Gastroesophageal sphincter (tissue), 4 donors: ENCODE data around the gene SP7. TPM values are rescaled to one million over a fixed set of nuclear protein-coding genes. Genes with fewer than 3 reads are reported as not detected.
"Not testable (repeated sequence)": the region's sequence is repeated elsewhere in the genome, so short reads cannot be mapped to it uniquely, and the experiment has no call there.

Source experiments
- ATAC-seq: fragments of 150-250 bp; one replicate; pipeline ENCODE4 v1.9.1; 2016; ENCODE audit warnings: mild to moderate bottlenecking, moderate library complexity
- H3K27ac ChIP-seq, 4 donors: fragments of 200-600 bp; sonication (generic) in 3 of 4; 1 replicate in 3 of 4; 2 replicates in 1 of 4; pipeline ENCODE4 v1.5.1; 2016 to 2019
- H3K27me3 ChIP-seq: fragments of 200-600 bp; sonication (generic); one replicate; pipeline ENCODE4 v1.5.1; 2019
- H3K36me3 ChIP-seq, 2 donors: fragments of 200-600 bp; sonication (generic); one replicate each; pipeline ENCODE4 v1.5.1; 2019; ENCODE audit warnings: control low read depth in 1 of 2
- H3K4me1 ChIP-seq, 3 donors: fragments of 200-600 bp; sonication (generic); 1 replicate in 2 of 3; 2 replicates in 1 of 3; pipeline ENCODE4 v1.5.1; 2016 to 2019; ENCODE audit warnings: control low read depth in 2 of 3
- H3K4me3 ChIP-seq, 2 donors: fragments of 200-600 bp; sonication (generic); one replicate each; pipeline ENCODE4 v1.5.1; 2019; ENCODE audit warnings: mild to moderate bottlenecking in 1 of 2, moderate library complexity in 1 of 2
- H3K9me3 ChIP-seq, 3 donors: fragments of 200-600 bp; sonication (generic); one replicate each; pipeline ENCODE4 v1.5.1; 2017 to 2019; ENCODE audit warnings: control low read depth in 2 of 3
- EP300 ChIP-seq: sonication (generic); formaldehyde crosslinking; IDR thresholded peaks from one replicate; pipeline ENCODE4 v1.6.1; 2017; ENCODE audit warnings: antibody characterized with exemption, mild to moderate bottlenecking
- POLR2A ChIP-seq, 2 donors: fragments of 450-650 bp; IDR thresholded peaks; one replicate each; pipeline ENCODE4 v1.6.1; 2017; ENCODE audit warnings: antibody characterized with exemption in 2 of 2, mild to moderate bottlenecking in 2 of 2, moderate library complexity in 1 of 2
- POLR2AphosphoS5 ChIP-seq: sonication (generic); formaldehyde crosslinking; IDR thresholded peaks from one replicate; pipeline ENCODE4 v1.6.1; 2017; ENCODE audit warnings: antibody characterized with exemption
- WGBS, 2 donors: methylation state at CpG; one replicate each; pipeline ENCODE4 v1.1.5; 2018; ENCODE audit warnings: low coverage in 1 of 2; 5-methylcytosine and 5-hydroxymethylcytosine counted together
- total RNA-seq, 4 donors: library from RNA; depleted of rRNA; stranded (reverse); fragments of >200 nt; gene quantifications; one replicate each; pipeline ENCODE4 v1.1.0, GENCODE V29; 2016
- TF ChIP-seq, protein P1 (sequence below), 4 experiments: fragments of 200-600 bp in 2 of 4; fragments of 450-650 bp in 2 of 4; sonication (generic) in 1 of 4; IDR thresholded peaks; one replicate each; pipeline ENCODE4 v1.5.1; 2017 to 2019; ENCODE audit warnings: antibody characterized with exemption in 4 of 4, mild to moderate bottlenecking in 2 of 4, moderate library complexity in 2 of 4

SP7 gene
- total RNA-seq, 4 donors from 2014 or later = not detected

DNA sequence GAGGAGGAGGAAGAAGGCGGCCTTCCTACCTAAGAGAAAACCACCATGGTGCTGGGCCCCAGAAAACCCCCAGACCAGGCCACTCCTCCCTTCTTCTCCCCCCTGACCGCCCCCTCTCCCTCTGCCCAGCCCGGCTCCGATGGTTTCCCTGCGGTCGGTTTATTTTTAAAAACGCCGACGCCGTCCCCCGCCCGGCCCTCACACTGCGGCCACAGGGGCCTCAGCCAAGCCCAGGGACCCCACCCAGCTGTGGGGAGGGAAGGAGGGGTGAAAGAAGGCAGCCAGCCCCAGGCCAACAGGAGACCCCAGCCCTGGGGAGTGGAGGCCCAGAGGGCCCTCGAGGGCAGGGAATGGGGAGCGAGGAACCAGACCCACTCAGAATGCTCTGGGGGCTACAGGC, 3.4 kb downstream of the SP7 start:
- ATAC-seq = no peak
- no peak overlapping the region for H3K27ac ChIP-seq
- no peak overlapping the region for H3K4me3 ChIP-seq
- H3K4me1 ChIP-seq = no peaks in the 10 kb centered on the region
- 75% methylated on average over 3 of the region's 15 CpGs; no CpG with 5 or more reads in 1 of the 2 donors for WGBS, 2 donors
- H3K9me3 ChIP-seq = no peaks in the 10 kb centered on the region
- H3K36me3 ChIP-seq = no peaks in the 10 kb centered on the region
- H3K27me3 ChIP-seq = peaks cover 85% of the 10 kb centered on the region
- TF ChIP-seq POLR2AphosphoS5 (no peak), POLR2A (IDR thresholded peaks at IDR 0.05) (no peak), EP300 (no peak)
- TF ChIP-seq, protein P1, sequence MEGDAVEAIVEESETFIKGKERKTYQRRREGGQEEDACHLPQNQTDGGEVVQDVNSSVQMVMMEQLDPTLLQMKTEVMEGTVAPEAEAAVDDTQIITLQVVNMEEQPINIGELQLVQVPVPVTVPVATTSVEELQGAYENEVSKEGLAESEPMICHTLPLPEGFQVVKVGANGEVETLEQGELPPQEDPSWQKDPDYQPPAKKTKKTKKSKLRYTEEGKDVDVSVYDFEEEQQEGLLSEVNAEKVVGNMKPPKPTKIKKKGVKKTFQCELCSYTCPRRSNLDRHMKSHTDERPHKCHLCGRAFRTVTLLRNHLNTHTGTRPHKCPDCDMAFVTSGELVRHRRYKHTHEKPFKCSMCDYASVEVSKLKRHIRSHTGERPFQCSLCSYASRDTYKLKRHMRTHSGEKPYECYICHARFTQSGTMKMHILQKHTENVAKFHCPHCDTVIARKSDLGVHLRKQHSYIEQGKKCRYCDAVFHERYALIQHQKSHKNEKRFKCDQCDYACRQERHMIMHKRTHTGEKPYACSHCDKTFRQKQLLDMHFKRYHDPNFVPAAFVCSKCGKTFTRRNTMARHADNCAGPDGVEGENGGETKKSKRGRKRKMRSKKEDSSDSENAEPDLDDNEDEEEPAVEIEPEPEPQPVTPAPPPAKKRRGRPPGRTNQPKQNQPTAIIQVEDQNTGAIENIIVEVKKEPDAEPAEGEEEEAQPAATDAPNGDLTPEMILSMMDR (IDR thresholded peaks at IDR 0.05) = no peak

DNA sequence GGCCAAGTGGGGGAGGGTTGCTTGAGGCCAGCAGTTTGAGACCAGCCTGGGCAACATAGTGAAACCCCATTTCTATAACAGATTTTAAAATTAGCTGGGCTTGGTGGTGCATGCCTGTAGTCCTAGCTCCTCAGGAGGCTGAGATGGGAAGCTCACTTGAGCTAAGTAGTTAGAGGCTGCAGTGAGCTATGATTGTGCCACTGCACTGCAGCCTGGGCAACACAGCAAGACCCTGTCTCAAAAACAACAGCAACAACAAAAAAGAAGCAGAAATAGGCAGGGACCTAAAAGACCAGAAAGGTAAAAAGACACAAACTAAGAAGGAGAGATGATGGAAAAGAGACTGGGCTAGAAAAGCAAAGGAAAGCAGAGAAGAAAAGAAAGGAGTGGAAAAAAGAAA, 3.8 kb downstream of the SP7 start:
- not testable (repeated sequence) for H3K9me3 ChIP-seq, ATAC-seq, H3K27ac ChIP-seq, H3K4me3 ChIP-seq, H3K36me3 ChIP-seq, H3K4me1 ChIP-seq
- peaks cover 81% of the 10 kb centered on the region for H3K27me3 ChIP-seq

- WGBS, 2 donors = 53 to 65% methylated on average over 2 of the region's 5 CpGs
- H3K36me3 ChIP-seq = no peaks in the 10 kb centered on the region
Observed at GRCh38 chr12:53330671-53331070, 5.5 kb downstream of the SP7 start.

DNA sequence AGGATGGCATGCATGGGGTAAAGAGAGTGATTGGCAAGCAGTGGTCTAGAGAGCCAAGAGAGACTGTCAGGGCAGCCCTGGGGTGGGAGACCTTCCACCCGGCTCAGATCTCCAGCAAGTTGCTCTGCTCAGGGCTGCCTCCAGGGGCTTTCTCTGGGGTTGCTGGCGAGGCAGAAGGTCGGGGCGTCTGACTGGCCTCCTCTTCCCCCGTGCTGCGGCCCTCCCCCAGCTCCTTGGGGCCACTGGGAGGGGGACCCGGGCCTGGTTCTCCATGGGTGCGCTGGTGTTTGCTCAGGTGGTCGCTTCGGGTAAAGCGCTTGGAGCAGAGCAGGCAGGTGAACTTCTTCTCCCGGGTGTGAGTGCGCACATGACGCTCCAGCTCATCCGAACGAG, 8.1 kb downstream of the SP7 start:
- no peak for ATAC-seq
- no peak for TF ChIP-seq EP300
- TF ChIP-seq POLR2A (IDR thresholded peaks at IDR 0.05) = no peak
- TF ChIP-seq, protein P1 (IDR thresholded peaks at IDR 0.05) = no peak
- TF ChIP-seq POLR2AphosphoS5 = no peak
- WGBS, 2 donors = 25% methylated on average over 4 of the region's 16 CpGs; no CpG with 5 or more reads in 1 of the 2 donors
- H3K36me3 ChIP-seq = no peaks in the 10 kb centered on the region
- no peak overlapping the region for H3K27ac ChIP-seq
- H3K27me3 ChIP-seq = peaks cover 38% of the 10 kb centered on the region
- H3K9me3 ChIP-seq = no peaks in the 10 kb centered on the region
- peaks cover 0 to 29% (median 7%) of the 10 kb centered on the region in 3 donors for H3K4me1 ChIP-seq
- no peak overlapping the region for H3K4me3 ChIP-seq

More at GRCh38 chr12:53330671-53331070, 5.5 kb downstream of the SP7 start:
- Histone ChIP-seq H3K4me1 (peaks cover 0 to 10% (median 0%) of the 10 kb centered on the region in 3 donors), H3K27me3 (peaks cover 64% of the 10 kb centered on the region), H3K4me3 (no peak overlapping the region), H3K27ac (no peak overlapping the region), H3K9me3 (no peaks in the 10 kb centered on the region)
- ATAC-seq = no peak
- TF ChIP-seq EP300 (no peak), POLR2A (IDR thresholded peaks at IDR 0.05) (no peak), POLR2AphosphoS5 (no peak)
- TF ChIP-seq, protein P1 (IDR thresholded peaks at IDR 0.05) = no peak

DNA sequence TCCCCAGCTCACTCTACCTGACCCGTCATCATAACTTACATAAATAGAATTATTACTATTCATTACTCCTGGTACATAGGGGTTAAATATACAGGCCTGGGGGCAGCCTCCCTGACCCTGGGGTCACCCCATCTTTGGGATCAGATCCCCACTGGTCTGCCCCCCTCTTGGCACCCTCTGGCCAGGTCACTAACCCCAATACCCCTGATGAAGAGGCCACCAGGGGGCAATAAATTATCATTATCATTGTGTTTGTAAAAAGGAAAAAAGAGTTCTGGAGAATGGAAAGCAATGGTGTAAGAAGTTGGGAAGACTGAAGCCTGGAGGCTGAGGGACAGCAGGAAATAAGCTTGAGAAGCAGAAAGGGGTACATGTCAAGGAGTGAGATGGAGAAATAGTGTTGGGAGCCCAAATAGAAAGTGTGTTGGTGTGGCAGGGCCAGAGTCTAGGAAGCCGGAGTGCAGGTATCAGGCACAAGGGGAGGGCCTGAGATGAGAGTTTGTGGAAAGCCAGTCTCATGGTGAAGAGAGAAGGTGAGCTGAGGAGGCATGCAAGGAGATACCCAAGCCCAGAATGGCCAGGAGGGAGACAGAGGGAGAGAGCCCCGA, 8.6 kb downstream of the SP7 start:
- TF ChIP-seq EP300 = no peak
- TF ChIP-seq, protein P1 (IDR thresholded peaks at IDR 0.05) = peak in 3 of 4 experiments; percentile 36 to 47 (median 36)
- H3K27me3 ChIP-seq = peaks cover 33% of the 10 kb centered on the region
- WGBS, 2 donors = 89 to 90% methylated on average over 3 of the region's 3 CpGs
- H3K9me3 ChIP-seq = no peaks in the 10 kb centered on the region
- H3K4me3 ChIP-seq = no peak overlapping the region
- no peaks in the 10 kb centered on the region for H3K36me3 ChIP-seq
- no peak for ATAC-seq
- no peak overlapping the region for H3K27ac ChIP-seq
- peaks cover 0 to 29% (median 7%) of the 10 kb centered on the region in 3 donors for H3K4me1 ChIP-seq
